ENCODE data around the gene MGAT3. TPM values are rescaled to one million over a fixed set of nuclear protein-coding genes. Genes with fewer than 3 reads are reported as not detected.
A peak's percentile ranks its signal among the peaks of the same experiment; 100 is the strongest.

Gene MGAT3
- total and polyA plus RNA-seq, 2 donors (not counting 1 experiment from before 2014, with no cell fraction given): 11.1 to 27.8 TPM

GRCh38 chr22:39528681-39529486 lies 72.1 kb downstream of the MGAT3 start:
- H3K36me3 ChIP-seq (replicated peaks in 1 of 2; ENCODE audit: control extremely low read depth in 1 of 2, control insufficient read depth in 1 of 2, extremely low read depth in 1 of 2, insufficient read depth in 2 of 2, low read length in 1 of 2): peaks cover 0 to 52% of the 10 kb centered on the region in 2 experiments
- 30% methylated on average over 32 of the region's 32 CpGs for WGBS (ENCODE audit: insufficient coverage)
- H3K4me1 Mint-ChIP-seq: peaks cover 78% of the 10 kb centered on the region
- peak overlapping the region; percentile 93 for H3K27ac Mint-ChIP-seq
- peak overlapping the region; percentile 83 to 85 for H3K27ac ChIP-seq (ENCODE audit: low read length in 2 of 2)
- ATAC-seq (ENCODE audit: low read depth) (peak; percentile 39), DNase-seq (peak; percentile 94)
- no peaks in the 10 kb centered on the region for H3K27me3 Mint-ChIP-seq
- ChIA-PET POLR2A (interaction anchor here (0.5 to 6.3 kb wide), 13 partner anchors 8 to 1091 kb away, joined by 3 to 57 read pairs (median 4); partner anchors contain the start of genes ATF4, MIEF1, RPL3 and TAB1), CTCF (interaction anchor here (0.6 to 13.4 kb wide), 50 partner anchors 8 to 1370 kb away, joined by 3 to 328 read pairs (median 5); partner anchors contain the start of genes ATF4, MIEF1, RPL3 and TAB1)
- H3K9ac ChIP-seq (ENCODE audit: low read length): peak overlapping the region; percentile 42
- intact Hi-C loops (cut with micrococcal nuclease): loop anchor here (1.0 to 10.0 kb wide), 5 partner anchors 36 to 654 kb away; partner anchors contain the start of genes CBX6 and TAB1
- peaks cover 63% of the 10 kb centered on the region for H4K20me1 ChIP-seq (ENCODE audit: control insufficient read depth, insufficient read depth, low read length, poor library complexity, severe bottlenecking)
- H3K9me3 Mint-ChIP-seq (ENCODE audit: insufficient read depth): no peaks in the 10 kb centered on the region
- peak overlapping the region; percentile 74 for H3K4me2 ChIP-seq (replicated peaks; ENCODE audit: low read depth, low read length, poor library complexity, severe bottlenecking)
- H3K79me2 ChIP-seq (ENCODE audit: control insufficient read depth, insufficient read depth, low read length): peaks cover 72% of the 10 kb centered on the region
- H3K27me3 ChIP-seq (replicated peaks in 1 of 4; ENCODE audit: control extremely low read depth in 1 of 4, control insufficient read depth in 3 of 4, insufficient read depth in 4 of 4, low read length in 3 of 4): no peaks in the 10 kb centered on the region
- H3K9me3 ChIP-seq (ENCODE audit: control extremely low read depth in 1 of 3, control insufficient read depth in 2 of 3, insufficient read depth in 1 of 3, low read length in 2 of 3): peaks cover 0 to 7% (median 0%) of the 10 kb centered on the region in 3 donors
- H2AFZ ChIP-seq (ENCODE audit: insufficient read depth, low read depth, low read length, poor library complexity, severe bottlenecking): peak overlapping the region; percentile 54
- peaks cover 55 to 76% of the 10 kb centered on the region in 2 donors for H3K4me1 ChIP-seq (ENCODE audit: control insufficient read depth in 2 of 2, insufficient read depth in 2 of 2, low read length in 2 of 2)
- peak overlapping the region; percentile 83 for H3K4me3 Mint-ChIP-seq
- H3K4me3 ChIP-seq (ENCODE audit: control extremely low read depth in 1 of 5, extremely low read depth in 1 of 5, insufficient read depth in 1 of 5, low read depth in 2 of 5, low read length in 4 of 5): peak overlapping the region in 4 of 5 experiments; percentile 14 to 48 (median 32)
- TF ChIP-seq EZH2 (IDR thresholded peaks at IDR 0.05; ENCODE audit: borderline replicate concordance, insufficient read depth, low read depth, low read length, poor library complexity, severe bottlenecking): no peak
- TF ChIP-seq, protein P1, sequence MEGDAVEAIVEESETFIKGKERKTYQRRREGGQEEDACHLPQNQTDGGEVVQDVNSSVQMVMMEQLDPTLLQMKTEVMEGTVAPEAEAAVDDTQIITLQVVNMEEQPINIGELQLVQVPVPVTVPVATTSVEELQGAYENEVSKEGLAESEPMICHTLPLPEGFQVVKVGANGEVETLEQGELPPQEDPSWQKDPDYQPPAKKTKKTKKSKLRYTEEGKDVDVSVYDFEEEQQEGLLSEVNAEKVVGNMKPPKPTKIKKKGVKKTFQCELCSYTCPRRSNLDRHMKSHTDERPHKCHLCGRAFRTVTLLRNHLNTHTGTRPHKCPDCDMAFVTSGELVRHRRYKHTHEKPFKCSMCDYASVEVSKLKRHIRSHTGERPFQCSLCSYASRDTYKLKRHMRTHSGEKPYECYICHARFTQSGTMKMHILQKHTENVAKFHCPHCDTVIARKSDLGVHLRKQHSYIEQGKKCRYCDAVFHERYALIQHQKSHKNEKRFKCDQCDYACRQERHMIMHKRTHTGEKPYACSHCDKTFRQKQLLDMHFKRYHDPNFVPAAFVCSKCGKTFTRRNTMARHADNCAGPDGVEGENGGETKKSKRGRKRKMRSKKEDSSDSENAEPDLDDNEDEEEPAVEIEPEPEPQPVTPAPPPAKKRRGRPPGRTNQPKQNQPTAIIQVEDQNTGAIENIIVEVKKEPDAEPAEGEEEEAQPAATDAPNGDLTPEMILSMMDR (IDR thresholded peaks at IDR 0.05): peak; percentile 99
